ENCODE data around the gene ZNF500.

Gene ZNF500

DNA sequence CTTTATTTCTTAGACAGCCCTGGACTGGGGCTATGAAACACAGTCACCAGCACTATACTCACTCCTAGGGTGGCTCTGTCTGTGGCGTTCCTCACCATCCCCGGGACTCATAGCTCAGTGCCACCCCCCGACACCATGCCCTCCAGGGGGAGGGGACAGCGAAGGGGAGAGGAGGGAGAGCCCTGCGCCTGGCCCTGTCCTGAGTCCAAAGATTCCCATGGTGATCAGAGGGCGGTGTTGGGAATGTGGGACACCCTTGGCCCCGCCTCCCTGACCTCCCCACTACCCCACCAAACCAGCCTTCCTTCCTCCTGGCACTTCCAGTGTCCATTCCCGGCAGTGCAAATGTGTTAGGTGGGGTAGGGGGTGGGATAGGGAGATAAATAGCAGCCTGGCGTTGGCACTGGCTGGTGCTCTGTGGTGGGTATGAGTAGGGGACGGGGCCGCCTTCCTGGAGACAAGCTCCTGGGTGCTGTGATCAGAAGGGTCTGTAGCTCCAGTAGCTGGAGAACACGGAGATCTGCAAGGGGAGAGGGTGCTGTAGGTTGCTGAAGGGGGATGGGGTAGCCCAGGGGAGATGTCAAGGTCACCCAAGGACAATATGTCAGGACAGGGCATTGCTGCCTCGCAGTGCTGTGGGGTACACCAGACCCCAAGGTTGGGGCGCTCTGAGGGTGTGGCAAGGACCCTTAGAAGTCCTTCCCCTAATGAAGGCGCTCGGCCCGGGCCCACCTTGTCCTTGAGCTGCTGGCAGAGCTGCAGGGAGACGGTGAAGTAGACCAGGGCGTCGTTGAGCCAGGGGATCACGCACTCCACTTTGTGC, 30.2 kb upstream of the ZNF500 start:
- no peaks in the 10 kb centered on the region; the same call in 1 of the 2 replicates for H4K20me1 ChIP-seq
- no peak overlapping the region for H3K27ac ChIP-seq
- H3K36me3 ChIP-seq: peaks cover 28% of the 10 kb centered on the region
- peaks cover 50% of the 10 kb centered on the region for H3K4me1 ChIP-seq
- H3K27me3 ChIP-seq: no peaks in the 10 kb centered on the region
- H3K4me3 ChIP-seq: no peak overlapping the region
- no peak overlapping the region for H3K9ac ChIP-seq
- no peaks in the 10 kb centered on the region for H3K9me3 ChIP-seq
- H3K4me2 ChIP-seq: no peak overlapping the region
- TF ChIP-seq Cebpa-rat (IDR thresholded peaks at IDR 0.05): no peak

DNA sequence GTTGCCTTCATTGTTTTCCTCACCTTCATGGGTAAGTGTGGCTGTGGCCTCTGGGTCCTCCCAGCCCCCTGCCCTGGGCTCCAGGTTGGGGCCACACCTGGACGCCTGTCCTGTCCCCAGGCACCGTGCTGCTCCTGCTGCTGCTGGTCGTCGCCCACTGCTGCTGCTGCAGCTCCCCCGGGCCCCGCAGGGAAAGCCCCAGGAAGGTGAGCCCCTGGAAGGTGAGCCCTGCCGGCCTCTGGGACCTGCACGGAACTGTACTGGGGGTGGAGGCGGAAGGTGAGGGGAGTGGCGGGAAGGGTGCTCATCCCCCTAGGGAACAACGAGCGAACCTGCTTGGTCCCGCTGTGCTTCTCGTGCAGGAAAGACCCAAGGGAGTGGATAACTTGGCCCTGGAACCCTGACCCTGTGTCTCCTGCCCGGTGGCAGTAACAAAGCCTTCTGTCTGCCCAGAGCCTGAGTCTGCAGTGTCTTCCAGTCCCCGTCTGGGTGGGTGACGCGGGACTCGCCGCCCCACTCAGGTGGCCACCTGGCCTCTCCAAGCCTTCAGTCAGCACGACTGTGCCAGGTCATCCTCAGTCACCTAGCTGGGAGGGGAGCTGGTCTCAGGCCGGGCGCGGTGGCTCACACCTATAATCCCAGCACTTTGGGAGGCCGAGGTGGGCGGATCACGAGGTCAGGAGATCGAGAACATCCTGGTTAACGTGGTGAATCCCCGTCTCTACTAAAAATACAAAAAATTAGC, 29.0 kb upstream of the ZNF500 start:
- Histone ChIP-seq H3K27me3 (no peaks in the 10 kb centered on the region), H3K4me2 (no peak overlapping the region), H4K20me1 (no peaks in the 10 kb centered on the region; the same call in 1 of the 2 replicates), H3K36me3 (peaks cover 28% of the 10 kb centered on the region), H3K4me3 (no peak overlapping the region), H3K9ac (no peak overlapping the region), H3K27ac (no peak overlapping the region), H3K9me3 (no peaks in the 10 kb centered on the region), H3K4me1 (peaks cover 51% of the 10 kb centered on the region)
- TF ChIP-seq Cebpa-rat (IDR thresholded peaks at IDR 0.05): no peak

DNA sequence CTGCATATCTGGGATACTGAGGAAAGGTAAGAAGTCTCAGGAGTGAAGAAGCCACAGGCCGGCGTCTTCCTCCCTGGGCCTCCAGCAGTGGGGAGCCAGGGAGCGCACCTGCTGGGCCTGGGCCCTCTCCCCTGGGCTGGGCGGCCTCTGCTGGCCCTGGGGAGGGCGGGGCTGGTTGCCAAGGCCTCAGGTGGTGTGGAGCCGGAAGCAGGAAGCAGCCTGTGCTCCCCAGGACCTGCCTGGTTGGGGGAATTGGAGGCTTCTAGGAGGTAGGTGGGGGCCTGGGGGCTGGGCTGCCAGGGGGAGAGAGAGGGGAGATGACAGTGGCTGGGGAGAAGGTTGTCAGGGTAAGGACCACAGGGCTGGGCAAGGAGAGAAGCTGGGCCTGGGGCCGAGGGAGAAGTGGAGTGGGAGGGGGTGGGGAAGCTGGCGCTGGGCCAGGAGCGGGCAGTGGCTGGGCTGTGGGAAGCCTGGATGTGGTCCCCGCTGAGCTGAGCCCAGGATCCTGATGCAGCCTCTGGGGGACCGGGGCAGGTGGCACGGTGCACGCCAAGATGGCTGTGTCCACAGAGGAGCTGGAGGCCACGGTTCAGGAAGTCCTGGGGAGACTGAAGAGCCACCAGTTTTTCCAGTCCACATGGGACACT, 28.3 kb upstream of the ZNF500 start, which contains the start of gene SMIM22:
TSS of gene SMIM22 (plus strand) at position 189 of the 647 bp plus-strand sequence. CDS start at position 555, 366 bp downstream.
- Histone ChIP-seq H3K27me3 (no peaks in the 10 kb centered on the region), H3K4me1 (peaks cover 51% of the 10 kb centered on the region), H3K36me3 (peaks cover 28% of the 10 kb centered on the region), H3K4me3 (no peak within 1 kb of the TSS), H3K9ac (no peak within 1 kb of the TSS), H3K9me3 (no peaks in the 10 kb centered on the region), H3K27ac (no peak within 1 kb of the TSS), H3K4me2 (no peak within 1 kb of the TSS), H4K20me1 (no peaks in the 10 kb centered on the region; the same call in 1 of the 2 replicates)
- TF ChIP-seq Cebpa-rat (IDR thresholded peaks at IDR 0.05): no peak

DNA sequence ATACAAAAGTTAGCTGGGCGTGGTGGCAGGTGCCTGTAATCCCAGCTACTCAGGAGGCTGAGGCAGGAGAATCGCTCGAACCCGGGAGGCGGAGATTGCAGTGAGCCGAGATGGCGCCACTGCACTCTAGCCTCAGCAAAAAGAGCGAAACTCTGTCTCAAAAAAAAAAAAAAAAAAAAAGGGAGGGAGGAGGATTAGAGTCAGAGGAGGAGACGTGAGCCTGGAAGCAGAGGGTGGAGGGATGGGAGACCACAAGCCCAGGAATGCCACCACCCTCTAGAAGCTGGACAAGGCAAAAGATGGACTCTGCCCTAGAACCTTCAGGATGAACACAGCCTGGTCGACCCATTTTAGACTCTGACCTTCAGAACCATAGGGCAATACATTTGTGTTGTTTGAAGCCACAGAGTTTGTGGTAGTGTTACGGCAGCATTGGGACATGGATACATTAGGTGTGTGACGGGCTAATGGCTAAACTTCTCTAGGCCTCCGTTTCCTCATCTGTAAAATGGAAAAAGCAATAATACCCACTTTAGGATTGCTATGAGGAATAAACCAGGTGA, 26.1 kb upstream of the ZNF500 start:
- Histone ChIP-seq H3K4me1 (peaks cover 53% of the 10 kb centered on the region), H3K4me3 (no peak overlapping the region), H4K20me1 (no peaks in the 10 kb centered on the region; the same call in 1 of the 2 replicates), H3K9me3 (no peaks in the 10 kb centered on the region), H3K36me3 (peaks cover 14% of the 10 kb centered on the region), H3K27ac (no peak overlapping the region), H3K4me2 (no peak overlapping the region), H3K27me3 (no peaks in the 10 kb centered on the region), H3K9ac (no peak overlapping the region)
- no peak for TF ChIP-seq Cebpa-rat (IDR thresholded peaks at IDR 0.05)

DNA sequence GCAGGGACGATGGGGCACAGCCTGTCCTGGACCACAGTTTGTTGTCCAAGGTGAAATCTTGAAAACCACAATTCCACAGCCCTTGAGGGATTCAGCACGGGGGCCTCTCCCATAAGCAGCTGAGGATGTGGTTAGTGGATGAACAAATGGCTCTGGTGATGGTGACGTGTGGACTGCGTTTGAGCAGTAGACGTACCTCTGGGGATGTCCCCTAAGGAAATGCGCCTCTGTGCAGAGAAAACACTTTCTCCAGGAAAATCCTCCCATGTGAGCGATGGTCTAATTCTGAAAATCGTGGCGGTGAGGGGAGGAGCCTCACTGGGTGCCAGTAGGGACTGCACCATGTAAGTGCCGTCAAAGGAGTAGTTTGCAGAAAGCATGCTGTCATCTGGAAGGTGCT, 23.9 kb upstream of the ZNF500 start:
- Histone ChIP-seq H3K36me3 (no peaks in the 10 kb centered on the region), H3K4me2 (peak overlapping the region; percentile 60), H3K4me3 (no peak overlapping the region), H3K9ac (no peak overlapping the region), H3K27me3 (no peaks in the 10 kb centered on the region), H3K27ac (no peak overlapping the region), H4K20me1 (no peaks in the 10 kb centered on the region), H3K9me3 (no peaks in the 10 kb centered on the region), H3K4me1 (peaks cover 49% of the 10 kb centered on the region)
- no peak for TF ChIP-seq Cebpa-rat (IDR thresholded peaks at IDR 0.05)

DNA sequence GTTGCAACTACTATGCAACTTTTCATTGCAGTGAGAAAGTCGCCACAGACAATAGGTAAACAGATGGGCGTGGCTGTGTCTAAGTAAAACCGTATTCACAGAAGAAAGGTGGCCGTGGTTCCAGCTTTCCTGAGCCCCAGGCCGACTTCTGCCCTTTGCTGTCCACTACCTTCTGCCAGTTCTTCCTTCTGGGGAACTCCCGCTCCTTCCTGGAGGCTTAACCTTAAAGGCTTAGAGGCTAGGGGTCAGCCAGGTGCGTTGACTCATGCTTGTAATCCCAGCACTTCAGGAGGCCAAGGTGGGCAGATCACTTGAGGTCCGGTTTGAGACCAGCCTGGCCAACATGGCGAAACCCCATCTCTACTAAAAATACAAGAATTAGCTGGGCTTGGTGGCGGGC, 23.3 kb upstream of the ZNF500 start:
- Histone ChIP-seq H3K4me3 (no peak overlapping the region), H4K20me1 (no peaks in the 10 kb centered on the region), H3K4me2 (peak overlapping the region; percentile 60), H3K27ac (no peak overlapping the region), H3K36me3 (no peaks in the 10 kb centered on the region), H3K4me1 (peaks cover 45% of the 10 kb centered on the region), H3K9me3 (no peaks in the 10 kb centered on the region), H3K27me3 (no peaks in the 10 kb centered on the region), H3K9ac (no peak overlapping the region)
- no peak for TF ChIP-seq Cebpa-rat (IDR thresholded peaks at IDR 0.05)

DNA sequence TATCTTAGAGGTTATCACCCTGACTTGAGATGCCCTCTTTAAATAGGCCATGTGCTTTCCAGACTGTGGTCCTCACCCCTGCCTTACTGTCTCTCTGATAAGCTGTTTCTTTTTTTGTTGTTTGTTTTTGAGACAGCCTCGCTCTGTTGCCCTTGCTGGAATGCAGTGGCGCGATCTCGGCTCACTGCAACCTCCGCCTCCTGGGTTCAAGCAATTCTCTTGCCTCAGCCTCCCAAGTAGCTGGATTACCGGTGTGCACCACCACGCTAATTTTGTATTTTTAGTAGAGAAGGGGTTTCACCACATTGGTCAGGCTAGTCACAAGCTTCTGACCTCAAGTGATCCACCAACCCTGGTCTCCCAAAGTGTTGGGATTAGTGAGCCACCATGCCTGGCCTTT, 21.9 kb upstream of the ZNF500 start:
- H4K20me1 ChIP-seq: no peaks in the 10 kb centered on the region
- no peaks in the 10 kb centered on the region for H3K27me3 ChIP-seq
- peaks cover 52% of the 10 kb centered on the region for H3K4me1 ChIP-seq
- no peak for TF ChIP-seq Cebpa-rat (IDR thresholded peaks at IDR 0.05)
- no peaks in the 10 kb centered on the region for H3K9me3 ChIP-seq
- no peak overlapping the region for H3K27ac ChIP-seq
- no peaks in the 10 kb centered on the region for H3K36me3 ChIP-seq
- no peak overlapping the region for H3K9ac ChIP-seq
- no peak overlapping the region for H3K4me3 ChIP-seq
- H3K4me2 ChIP-seq: peak overlapping the region; percentile 44

DNA sequence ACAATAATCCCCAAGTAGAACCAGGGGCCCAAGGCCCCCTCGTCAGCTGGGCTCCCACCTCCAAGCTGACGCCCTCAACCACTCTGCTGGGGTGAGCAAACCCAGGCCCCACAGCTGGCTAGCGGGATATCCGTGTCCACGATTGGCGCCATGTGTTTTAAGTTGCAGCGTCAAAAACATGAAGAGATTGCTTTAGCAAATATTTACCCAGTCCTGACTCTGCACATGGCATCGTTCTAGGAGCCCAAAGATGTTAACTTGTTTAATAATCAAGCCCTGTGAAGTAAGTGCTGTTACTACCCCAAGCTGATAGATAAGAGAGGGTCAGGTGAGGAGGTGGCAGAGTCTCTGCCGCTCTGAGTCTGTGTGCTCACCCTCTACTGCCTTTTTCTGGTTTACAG, 21.5 kb upstream of the ZNF500 start:
- H3K4me2 ChIP-seq: peak overlapping the region; percentile 44
- H3K9me3 ChIP-seq: no peaks in the 10 kb centered on the region
- H3K27ac ChIP-seq: 0 out of 2 replicates have a peak overlapping the region, but pooled peaks have one; percentile 4

More for the DNA sequence above, 21.5 kb upstream of the ZNF500 start:
- no peaks in the 10 kb centered on the region for H4K20me1 ChIP-seq
- H3K9ac ChIP-seq: 0 out of 2 replicates have a peak overlapping the region, but pooled peaks have one; percentile 16
- no peaks in the 10 kb centered on the region for H3K36me3 ChIP-seq
- peaks cover 56% of the 10 kb centered on the region for H3K4me1 ChIP-seq
- no peak overlapping the region for H3K4me3 ChIP-seq
- TF ChIP-seq Cebpa-rat (IDR thresholded peaks at IDR 0.05): no peak
- H3K27me3 ChIP-seq: no peaks in the 10 kb centered on the region
